CD4-positive, alpha-beta T cell treated with Interleukin-1 beta for 1 hour (primary cell): ENCODE measurements around the gene P2RY14.
A peak's percentile ranks its signal among the peaks of the same experiment; 100 is the strongest.
"Not testable (repeated sequence)": the region's sequence is repeated elsewhere in the genome, so short reads cannot be mapped to it uniquely, and the experiment has no call there.

ENCODE experiments used
- DNase-seq, 2 donors: peaks; one replicate each; pipeline ENCODE4 v3.0.0-alpha.2; 2020 to 2022

P2RY14 gene

GRCh38 chr3:151256749-151257148 is 21.6 kb downstream of the P2RY14 start:
- DNase-seq: no peak

GRCh38 chr3:151248772-151249337 is 29.5 kb downstream of the P2RY14 start:
- no peak for DNase-seq

- DNase-seq: not testable (repeated sequence)
Observed at GRCh38 chr3:151242006-151242405, 36.3 kb downstream of the P2RY14 start.

- no peak for DNase-seq
Observed at GRCh38 chr3:151236736-151237135, 41.6 kb downstream of the P2RY14 start.

DNA sequence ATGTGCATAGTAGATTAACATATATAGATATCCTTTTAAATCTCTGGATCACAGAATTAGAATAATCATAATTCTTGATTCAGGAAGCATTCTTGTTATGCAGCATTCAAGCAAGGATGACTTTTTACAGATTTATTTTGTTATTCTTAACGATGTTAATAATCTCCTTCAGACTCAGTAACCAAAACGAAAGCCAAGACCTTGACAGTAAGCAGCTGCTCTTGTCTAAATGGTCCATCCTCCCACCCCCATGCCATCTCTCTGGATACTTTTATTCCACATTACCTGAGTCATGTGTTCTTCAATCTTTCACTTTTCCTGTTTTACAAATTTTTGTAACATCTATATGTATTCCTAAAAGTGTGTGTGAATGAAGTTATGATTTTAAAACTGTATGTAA is 42.0 kb downstream of the P2RY14 start:
- DNase-seq: no peak

DNA sequence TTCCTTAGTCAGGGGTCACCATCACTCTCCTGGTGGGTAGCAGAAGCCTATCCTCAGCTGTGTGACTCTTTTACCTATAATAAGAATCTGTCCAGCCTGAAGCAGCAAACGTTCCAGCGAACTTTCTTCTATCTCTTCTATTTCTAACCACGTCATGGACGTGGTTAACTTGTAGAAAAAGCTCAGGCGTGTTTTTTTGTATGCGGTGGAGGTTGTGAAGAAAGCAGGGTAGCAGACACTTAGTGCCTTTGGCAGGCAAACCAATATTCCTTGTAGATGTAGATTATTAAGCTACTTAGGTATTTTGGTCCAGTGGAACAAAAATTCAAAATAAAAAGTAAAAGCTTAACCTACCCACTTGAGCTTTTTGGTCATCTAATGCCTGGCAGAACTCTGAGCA is 43.5 kb downstream of the P2RY14 start:
- DNase-seq: no peak

DNA sequence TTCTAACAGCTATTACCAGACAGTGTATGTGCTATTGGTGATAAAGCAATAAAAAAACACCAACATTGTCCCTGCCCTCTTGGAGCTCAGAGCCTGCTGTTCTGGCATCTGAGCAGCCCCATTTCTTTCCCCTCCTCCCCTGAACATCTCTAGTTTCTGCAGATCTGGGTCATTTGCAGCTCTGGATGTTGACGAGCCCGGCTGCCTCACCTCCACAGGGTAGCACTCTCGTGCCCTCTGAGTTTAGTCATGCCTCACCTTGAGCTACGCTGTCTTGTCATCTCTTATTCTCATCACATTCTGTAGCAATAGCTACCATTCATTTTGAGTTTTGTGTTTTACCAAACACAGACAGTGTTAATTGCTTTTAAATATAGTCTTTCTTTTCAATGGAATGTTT is 45.4 kb downstream of the P2RY14 start:
- DNase-seq: no peak

DNA sequence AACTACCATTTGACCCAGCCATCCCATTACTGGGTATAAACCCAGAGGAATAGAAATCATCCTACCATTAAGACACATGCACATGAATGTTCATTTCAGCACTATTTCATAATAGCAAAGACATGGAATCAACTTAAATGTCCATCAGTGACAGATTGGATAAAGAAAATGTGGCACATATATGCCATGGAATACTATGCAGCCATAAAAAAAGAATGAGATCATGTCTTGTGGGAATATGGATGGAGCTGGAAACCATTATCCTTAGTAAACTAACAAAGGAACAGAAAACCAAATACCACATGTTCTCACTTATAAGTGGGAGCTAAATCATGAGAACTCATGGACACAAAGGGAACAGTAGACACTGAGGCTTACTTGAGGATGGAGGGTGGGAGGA is 45.9 kb downstream of the P2RY14 start:
- DNase-seq: not testable (repeated sequence)

DNA sequence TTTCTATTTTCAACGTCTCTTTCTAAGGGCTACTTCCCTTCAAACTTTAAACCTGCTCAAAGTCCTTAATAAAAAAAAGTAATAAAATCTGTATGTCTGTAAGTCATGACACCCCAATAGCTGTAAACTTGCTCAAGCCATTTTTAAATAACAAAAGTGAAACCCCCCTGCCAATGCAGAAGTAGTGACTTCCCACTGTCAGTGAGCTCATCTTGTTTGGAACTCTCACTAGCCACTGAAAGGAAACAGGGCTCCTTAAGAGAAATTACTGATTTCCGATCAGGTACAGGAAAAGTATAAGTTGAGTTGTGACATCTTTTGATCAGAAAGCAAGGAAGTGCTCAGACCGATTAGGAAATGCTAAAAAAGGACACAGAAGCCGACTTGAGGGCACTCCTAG is 47.7 kb downstream of the P2RY14 start:
- DNase-seq: peak; percentile 11 to 14

- no peak for DNase-seq
Observed at GRCh38 chr3:151228666-151229040, 49.7 kb downstream of the P2RY14 start.

- DNase-seq: peak; percentile 81 to 85
Observed at GRCh38 chr3:151227807-151228665, 50.3 kb downstream of the P2RY14 start.

GRCh38 chr3:151227266-151227806 is 51.0 kb downstream of the P2RY14 start:
- no peak for DNase-seq

GRCh38 chr3:151226825-151227224 is 51.5 kb downstream of the P2RY14 start:
- no peak for DNase-seq

DNA sequence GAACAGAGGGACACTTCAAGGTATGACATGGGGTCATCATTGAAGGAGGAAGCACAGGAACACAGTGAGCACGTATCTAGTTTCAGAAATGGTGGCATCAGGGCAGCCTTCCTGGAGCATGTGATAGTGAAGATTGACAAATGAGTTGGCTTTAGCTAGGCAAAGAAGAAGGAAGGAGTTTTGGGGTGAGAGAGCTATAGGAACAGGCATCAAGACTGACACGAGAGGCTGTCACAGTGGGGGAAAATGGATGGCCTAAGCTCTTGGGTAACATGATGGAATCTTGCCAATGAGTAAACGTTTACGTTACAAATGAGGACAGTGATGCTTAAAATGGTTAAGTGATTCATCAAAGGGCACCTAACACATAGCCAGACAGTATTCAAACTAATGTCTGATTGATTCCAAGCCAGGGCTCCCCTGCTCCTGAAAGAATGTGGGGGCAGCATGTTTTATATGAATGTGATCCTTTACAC is 52.2 kb downstream of the P2RY14 start:
- DNase-seq: no peak

- DNase-seq: no peak
Observed at GRCh38 chr3:151225040-151225975, 53.0 kb downstream of the P2RY14 start.

DNA sequence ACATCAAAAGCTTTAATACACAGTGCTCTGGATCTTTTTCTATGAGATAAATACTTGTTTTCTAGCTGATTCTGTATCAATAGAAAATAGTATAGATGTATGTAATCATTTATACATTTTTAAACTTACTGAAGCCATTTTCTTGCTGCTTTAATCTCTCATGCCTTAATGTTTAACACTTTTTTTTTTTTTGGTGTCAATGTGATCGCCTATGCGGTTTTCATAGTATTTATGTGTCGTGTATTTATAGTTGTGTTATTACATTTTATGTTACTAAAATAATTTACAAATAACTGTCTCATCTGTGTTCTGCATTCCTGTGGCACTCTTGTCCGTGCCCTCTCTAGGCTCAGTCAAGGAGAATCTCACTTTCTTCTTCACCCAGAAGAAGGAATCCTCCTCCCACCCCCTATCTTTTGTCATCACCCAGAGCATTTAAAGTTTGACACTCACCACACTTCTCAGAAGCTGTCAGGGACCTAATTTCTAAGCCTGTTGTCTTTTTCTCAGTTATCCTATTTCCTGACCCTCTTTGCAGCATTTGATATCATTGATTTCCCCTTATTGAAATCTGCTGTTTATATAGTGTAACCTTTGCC is 54.0 kb downstream of the P2RY14 start:
- DNase-seq: no peak

GRCh38 chr3:151219056-151219455 is 59.3 kb downstream of the P2RY14 start:
- no peak for DNase-seq

GRCh38 chr3:151218136-151218535 is 60.2 kb downstream of the P2RY14 start:
- no peak for DNase-seq

- no peak for DNase-seq
Observed at GRCh38 chr3:151216641-151217607, 61.4 kb downstream of the P2RY14 start.

- no peak for DNase-seq
Observed at GRCh38 chr3:151214459-151214858, 63.9 kb downstream of the P2RY14 start.

GRCh38 chr3:151213881-151214280 is 64.5 kb downstream of the P2RY14 start:
- DNase-seq: no peak
